IgD-negative memory B cell (primary cell): ENCODE results near the gene RNF223. TPM values are rescaled to one million over a fixed set of nuclear protein-coding genes. Genes with fewer than 3 reads are reported as not detected.

Experiments
- H3K27ac Mint-ChIP-seq, 3 donors: one replicate each; pipeline ENCODE4 v1.8.0; 2020 to 2022; ENCODE audit warnings: mild to moderate bottlenecking in 3 of 3, mixed read lengths in 3 of 3, moderate library complexity in 1 of 3
- H3K27me3 Mint-ChIP-seq: one replicate; pipeline ENCODE4 v1.8.0; 2021; ENCODE audit warnings: mixed read lengths
- H3K36me3 Mint-ChIP-seq: one replicate; pipeline ENCODE4 v1.8.0; 2020; ENCODE audit warnings: mild to moderate bottlenecking, mixed read lengths
- H3K4me1 Mint-ChIP-seq, 3 donors: one replicate each; pipeline ENCODE4 v1.8.0; 2020 to 2022; ENCODE audit warnings: mixed read lengths in 3 of 3, mild to moderate bottlenecking in 1 of 3
- H3K4me3 Mint-ChIP-seq, 4 donors: one replicate each; pipeline ENCODE4 v1.8.0; 2020 to 2022; ENCODE audit warnings: mild to moderate bottlenecking in 4 of 4, mixed read lengths in 4 of 4, moderate library complexity in 3 of 4
- H3K9me3 Mint-ChIP-seq, 3 donors: one replicate each; pipeline ENCODE4 v1.8.0; 2020 to 2021; ENCODE audit warnings: mixed read lengths in 3 of 3, mild to moderate bottlenecking in 1 of 3
- polyA plus RNA-seq: library from polyadenylated mRNA; unstranded; fragments of 300-500 nt; fragmentation: Illumina TruSeq; gene quantifications from one replicate; pipeline ENCODE4 v1.2.3, GENCODE V29; 2021

The RNF223 gene
- polyA plus RNA-seq, 1 donor from 2014 or later = not detected

GRCh38 chr1:1094981-1095380 is 20.9 kb upstream of the RNF223 start:
- Mint-ChIP-seq H3K4me1 (peaks cover 2 to 13% (median 10%) of the 10 kb centered on the region in 3 donors), H3K27ac (no peak overlapping the region), H3K36me3 (no peaks in the 10 kb centered on the region), H3K9me3 (peaks cover 0 to 2% (median 0%) of the 10 kb centered on the region in 3 donors), H3K4me3 (no peak overlapping the region), H3K27me3 (no peaks in the 10 kb centered on the region)

DNA sequence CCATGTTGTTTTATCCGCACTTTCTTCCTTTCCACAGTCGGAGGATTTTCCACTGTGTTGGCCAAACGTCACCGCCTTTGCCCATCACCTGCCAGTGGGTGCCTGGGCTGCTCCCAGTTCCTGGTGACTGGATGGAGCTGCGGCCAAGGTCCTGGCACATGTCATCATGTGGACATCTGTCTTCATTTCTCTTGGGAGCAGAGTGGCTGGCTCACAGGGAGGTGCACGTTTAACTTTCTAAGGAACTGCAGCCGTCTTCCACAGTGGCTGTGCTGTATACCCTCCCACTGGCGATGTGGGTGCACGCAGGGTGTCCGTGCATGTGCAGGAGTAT is 19.5 kb upstream of the RNF223 start:
- Mint-ChIP-seq H3K27me3 (no peaks in the 10 kb centered on the region), H3K4me1 (peaks cover 2 to 13% (median 5%) of the 10 kb centered on the region in 3 donors), H3K9me3 (no peaks in the 10 kb centered on the region), H3K36me3 (no peaks in the 10 kb centered on the region), H3K27ac (peak overlapping the region in 1 of 3 donors; percentile 46), H3K4me3 (peak overlapping the region in 2 of 4 donors; percentile 39 to 70)

DNA sequence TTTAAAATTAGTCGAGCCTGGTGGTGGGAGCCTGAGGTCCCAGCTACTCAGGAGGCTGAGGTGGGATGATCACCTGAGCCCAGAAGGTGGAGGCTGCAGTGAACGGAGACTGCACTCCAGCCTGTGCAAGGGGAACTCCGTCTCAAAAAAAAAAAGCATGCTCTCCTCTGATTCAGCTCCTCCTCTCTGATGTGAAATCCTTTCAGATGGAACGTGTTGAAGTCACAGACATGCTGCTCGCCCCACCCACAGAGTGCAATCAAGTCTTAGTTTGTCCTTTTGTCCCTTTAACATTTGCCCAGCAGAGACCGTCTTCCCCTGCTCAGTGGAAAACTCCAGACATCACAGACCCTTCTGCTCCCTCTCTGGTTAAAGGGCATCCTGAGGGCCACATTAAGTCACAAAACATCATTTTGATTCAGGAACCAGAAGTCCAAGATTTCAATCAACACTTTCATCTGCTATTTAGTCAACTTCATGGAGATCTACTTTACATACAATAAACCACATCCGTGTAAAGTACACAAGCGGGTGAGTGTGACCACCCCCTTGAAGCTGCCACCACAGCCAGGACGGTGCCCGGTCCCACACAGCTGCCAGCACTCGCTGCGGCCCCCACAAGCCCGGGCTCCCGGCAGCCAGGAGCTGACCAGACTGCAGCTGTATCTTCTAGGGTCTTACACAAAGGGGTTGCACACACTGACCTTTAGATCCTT is 18.9 kb upstream of the RNF223 start:
- no peaks in the 10 kb centered on the region for H3K9me3 Mint-ChIP-seq
- H3K36me3 Mint-ChIP-seq = no peaks in the 10 kb centered on the region
- peak overlapping the region; percentile 4 to 97 (median 46) for H3K27ac Mint-ChIP-seq
- H3K27me3 Mint-ChIP-seq = no peaks in the 10 kb centered on the region
- H3K4me3 Mint-ChIP-seq = peak overlapping the region; percentile 39 to 70 (median 64)
- peaks cover 2 to 13% (median 5%) of the 10 kb centered on the region in 3 donors for H3K4me1 Mint-ChIP-seq

- peaks cover 2 to 11% (median 5%) of the 10 kb centered on the region in 3 donors for H3K4me1 Mint-ChIP-seq
- H3K36me3 Mint-ChIP-seq = no peaks in the 10 kb centered on the region
- H3K4me3 Mint-ChIP-seq = peak overlapping the region in 1 of 4 donors; percentile 61
- no peaks in the 10 kb centered on the region for H3K27me3 Mint-ChIP-seq
- no peaks in the 10 kb centered on the region for H3K9me3 Mint-ChIP-seq
- peak overlapping the region in 2 of 3 donors; percentile 46 to 97 for H3K27ac Mint-ChIP-seq
Measured at GRCh38 chr1:1092149-1092855, 18.2 kb upstream of the RNF223 start.

GRCh38 chr1:1091344-1092148 is 17.4 kb upstream of the RNF223 start:
- Mint-ChIP-seq H3K27me3 (no peaks in the 10 kb centered on the region), H3K4me3 (no peak overlapping the region), H3K4me1 (peaks cover 2 to 11% (median 5%) of the 10 kb centered on the region in 3 donors), H3K36me3 (no peaks in the 10 kb centered on the region), H3K27ac (no peak overlapping the region), H3K9me3 (no peaks in the 10 kb centered on the region)

- no peak overlapping the region for H3K4me3 Mint-ChIP-seq
- H3K27ac Mint-ChIP-seq = no peak overlapping the region
- H3K4me1 Mint-ChIP-seq = peaks cover 2 to 11% (median 5%) of the 10 kb centered on the region in 3 donors
- H3K9me3 Mint-ChIP-seq = no peaks in the 10 kb centered on the region
- H3K36me3 Mint-ChIP-seq = no peaks in the 10 kb centered on the region
- H3K27me3 Mint-ChIP-seq = no peaks in the 10 kb centered on the region
Measured at GRCh38 chr1:1090424-1091343, 16.6 kb upstream of the RNF223 start.

- Mint-ChIP-seq H3K27me3 (no peaks in the 10 kb centered on the region), H3K4me3 (no peak overlapping the region), H3K27ac (peak overlapping the region in 1 of 3 donors; percentile 50), H3K36me3 (no peaks in the 10 kb centered on the region), H3K9me3 (no peaks in the 10 kb centered on the region), H3K4me1 (peaks cover 2 to 11% (median 5%) of the 10 kb centered on the region in 3 donors)
Measured at GRCh38 chr1:1089731-1090423, 15.8 kb upstream of the RNF223 start.

DNA sequence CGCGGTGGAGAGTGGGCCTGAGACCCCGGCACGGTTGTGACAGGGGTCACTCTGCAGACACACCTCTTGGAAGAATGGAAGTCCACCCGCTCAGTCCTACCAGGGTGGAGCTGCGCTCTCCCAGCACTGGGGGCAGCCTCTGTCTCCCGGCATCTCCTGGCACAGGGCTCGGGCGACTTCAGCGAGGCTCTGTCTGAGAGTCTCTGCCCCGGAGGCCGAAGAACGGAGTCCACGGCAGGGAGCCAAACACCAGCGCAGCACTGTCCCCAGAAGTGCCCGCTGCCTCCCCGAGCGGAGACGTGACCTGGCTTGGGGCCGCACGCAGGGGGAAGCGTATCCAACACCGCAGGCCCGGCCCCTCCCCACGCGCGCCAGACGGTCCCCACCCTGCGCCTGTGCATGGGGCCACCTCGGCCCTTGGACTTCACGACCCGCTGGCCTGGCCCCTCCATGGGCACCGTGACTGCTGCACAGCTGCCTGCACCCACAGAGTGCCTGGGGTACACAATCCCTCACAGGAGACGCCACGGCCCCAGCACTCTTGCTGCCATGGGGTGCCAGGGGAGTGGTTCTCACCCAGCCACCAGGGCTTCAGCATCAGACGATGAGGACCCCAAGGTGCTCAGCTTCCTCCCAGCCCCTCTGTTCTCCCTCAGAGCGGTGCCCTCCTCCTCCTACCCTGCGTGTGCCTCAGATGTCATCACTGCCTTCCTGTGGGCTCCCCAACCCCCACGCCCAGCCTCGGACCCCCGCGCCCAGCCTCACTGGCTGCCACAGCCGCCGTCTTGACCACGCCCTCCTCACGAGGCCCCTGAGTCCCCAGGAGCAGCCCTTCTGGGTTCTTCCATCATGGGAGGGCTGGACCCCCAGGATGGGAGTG is 14.9 kb upstream of the RNF223 start:
- H3K27ac Mint-ChIP-seq = peak overlapping the region in 1 of 3 donors; percentile 19
- H3K27me3 Mint-ChIP-seq = no peaks in the 10 kb centered on the region

GRCh38 chr1:1088029-1088800 is 14.1 kb upstream of the RNF223 start:
- Mint-ChIP-seq H3K36me3 (no peaks in the 10 kb centered on the region), H3K27ac (peak overlapping the region in 1 of 3 donors; percentile 19), H3K4me3 (no peak overlapping the region), H3K4me1 (peaks cover 0 to 5% (median 5%) of the 10 kb centered on the region in 3 donors), H3K27me3 (no peaks in the 10 kb centered on the region), H3K9me3 (no peaks in the 10 kb centered on the region)

More for the DNA sequence above, 14.9 kb upstream of the RNF223 start:
- Mint-ChIP-seq H3K36me3 (no peaks in the 10 kb centered on the region), H3K4me3 (no peak overlapping the region), H3K9me3 (no peaks in the 10 kb centered on the region), H3K4me1 (peaks cover 2 to 11% (median 5%) of the 10 kb centered on the region in 3 donors)

DNA sequence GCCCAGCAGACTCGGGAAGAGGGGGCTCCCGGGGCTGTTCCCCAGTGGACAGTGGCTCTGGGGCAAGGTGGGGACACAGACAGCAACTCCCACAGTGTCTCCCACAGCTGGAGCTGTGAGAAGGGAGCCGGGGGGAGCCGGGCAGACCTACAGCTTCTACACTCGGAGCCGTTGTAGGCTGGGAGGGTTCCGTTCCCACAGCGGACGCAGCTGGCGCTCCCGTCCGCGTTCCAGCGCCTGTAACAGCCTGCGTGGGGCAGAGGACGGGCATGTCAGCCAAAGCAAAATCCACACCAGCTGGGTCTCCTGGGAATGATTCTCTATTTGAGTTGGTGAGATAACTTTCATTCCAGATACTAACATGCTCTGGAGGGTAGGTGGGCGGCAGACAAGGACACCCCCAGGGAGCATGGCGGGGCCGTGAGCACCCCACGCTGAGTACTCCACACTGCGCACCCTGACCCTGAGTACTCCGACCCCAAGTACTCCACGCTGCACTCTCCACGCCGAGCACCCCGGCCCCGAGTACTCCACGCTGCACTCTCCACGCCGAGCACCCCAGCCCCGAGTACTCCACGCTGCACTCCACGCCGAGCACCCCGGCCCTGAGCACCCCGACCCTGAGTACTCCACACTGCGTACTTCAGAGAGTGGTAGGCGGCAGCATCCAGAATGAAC is 13.4 kb upstream of the RNF223 start:
- Mint-ChIP-seq H3K36me3 (no peaks in the 10 kb centered on the region), H3K27me3 (no peaks in the 10 kb centered on the region), H3K4me1 (no peaks in the 10 kb centered on the region), H3K9me3 (no peaks in the 10 kb centered on the region), H3K4me3 (no peak overlapping the region), H3K27ac (no peak overlapping the region)

GRCh38 chr1:1086911-1087341 is 12.8 kb upstream of the RNF223 start:
- Mint-ChIP-seq H3K36me3 (no peaks in the 10 kb centered on the region), H3K27ac (no peak overlapping the region), H3K27me3 (no peaks in the 10 kb centered on the region), H3K9me3 (no peaks in the 10 kb centered on the region), H3K4me1 (no peaks in the 10 kb centered on the region), H3K4me3 (no peak overlapping the region)
